Hepatocyte (in vitro differentiated cells): Measurements from ENCODE around the gene GLRA3.
"Not testable (repeated sequence)": the region's sequence is repeated elsewhere in the genome, so short reads cannot be mapped to it uniquely, and the experiment has no call there.

Experiments
- CTCF ChIP-seq: fragments of 200-600 bp; sonication (generic); IDR thresholded peaks from 2 replicates; pipeline ENCODE4 v1.5.1; 2016; ENCODE audit warnings: antibody characterized with exemption, mild to moderate bottlenecking; ENCODE audit not compliant: poor library complexity
- EZH2 ChIP-seq: fragments of 200-600 bp; sonication (generic); IDR thresholded peaks from 2 replicates; pipeline ENCODE4 v1.6.1; 2016; ENCODE audit warnings: antibody characterized with exemption, mild to moderate bottlenecking, borderline replicate concordance
- EZH2phosphoT487 ChIP-seq: fragments of 200-600 bp; sonication (generic); IDR thresholded peaks from one replicate; pipeline ENCODE4 v1.6.1; 2018; ENCODE audit warnings: antibody characterized with exemption, mild to moderate bottlenecking, low read depth, moderate library complexity; ENCODE audit not compliant: unreplicated experiment, severe bottlenecking

DNA sequence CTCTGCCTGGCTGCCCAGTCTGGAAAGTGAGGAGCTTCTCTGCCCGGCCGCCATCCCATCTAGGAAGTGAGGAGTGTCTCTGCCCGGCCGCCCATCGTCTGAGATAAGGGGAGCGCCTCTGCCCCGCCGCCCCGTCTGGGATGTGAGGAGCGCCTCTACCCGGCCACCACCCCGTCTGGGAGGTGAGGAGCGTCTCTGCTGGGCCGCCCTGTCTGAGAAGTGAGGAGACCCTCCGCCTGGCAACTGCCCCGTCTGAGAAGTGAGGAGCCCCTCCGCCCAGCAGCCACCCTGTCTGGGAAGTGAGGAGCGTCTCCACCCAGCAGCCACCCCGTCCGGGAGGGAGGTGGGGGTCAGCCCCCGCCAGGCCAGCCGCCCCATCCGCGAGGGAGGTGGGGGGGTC lies 137.2 kb downstream of the GLRA3 start:
- TF ChIP-seq CTCF, EZH2phosphoT487, EZH2: not testable (repeated sequence)
